ENCODE data around the gene SIPA1L3. TPM values are rescaled to one million over a fixed set of nuclear protein-coding genes. Genes with fewer than 3 reads are reported as not detected.

The SIPA1L3 gene
- total and polyA plus RNA-seq, 2 experiments from 2014 or later, result 15.7 to 54.1 TPM

GRCh38 chr19:38032151-38032550 lies 125.1 kb downstream of the SIPA1L3 start:
- Histone ChIP-seq H3F3A (replicated peaks; ENCODE audit: low read depth) (no peaks in the 10 kb centered on the region; the same call in 1 of the 2 replicates), H3K4me2 (no peak overlapping the region), H3K27me3 (ENCODE audit: insufficient read depth) (no peaks in the 10 kb centered on the region), H3K4me1 (ENCODE audit: insufficient read depth) (peaks cover 17% of the 10 kb centered on the region), H3K36me3 (ENCODE audit: insufficient read depth) (no peaks in the 10 kb centered on the region; the same call in 1 of the 2 replicates), H4K20me1 (replicated peaks; ENCODE audit: insufficient read depth) (peaks cover 15% of the 10 kb centered on the region), H3K27ac (ENCODE audit: low read depth) (peak overlapping the region; percentile 17; the same call in 1 of the 2 replicates), H3K4me3 (no peak overlapping the region), H3K9me2 (ENCODE audit: insufficient read depth) (no peaks in the 10 kb centered on the region), H3K79me2 (replicated peaks; ENCODE audit: insufficient read depth) (peaks cover 16% of the 10 kb centered on the region), H2AFZ (no peak overlapping the region)
- H3K27ac Mint-ChIP-seq, result 0 out of 2 replicates have a peak overlapping the region, but pooled peaks have one; percentile 22
- TF ChIP-seq ETS1 (IDR thresholded peaks at IDR 0.05), result no peak
- no peak for TF ChIP-seq CTCF (conservative IDR thresholded peaks at IDR 0.05; ENCODE audit: low read depth in 2 of 2)
- TF ChIP-seq EZH2phosphoT487 (IDR thresholded peaks at IDR 0.05; ENCODE audit: unreplicated experiment), result no peak
- TF ChIP-seq ZNF331 (CRISPR knock-in tag; IDR thresholded peaks at IDR 0.05; ENCODE audit: low read depth), result no peak
- TF ChIP-seq NANOG (IDR thresholded peaks at IDR 0.05; ENCODE audit: borderline replicate concordance), result no peak
- H3K36me3 Mint-ChIP-seq (ENCODE audit: low read depth), result peaks cover 20% of the 10 kb centered on the region
- H3K4me1 Mint-ChIP-seq, result peaks cover 44% of the 10 kb centered on the region
- peaks cover 18% of the 10 kb centered on the region for H3K27me3 Mint-ChIP-seq (ENCODE audit: insufficient read depth, low read depth, poor library complexity)
- peak; percentile 39 for DNase-seq (ENCODE audit: low spot score)
- ATAC-seq, result no peak
- H3K9me3 Mint-ChIP-seq, result no peaks in the 10 kb centered on the region
- no peak overlapping the region for H3K4me3 Mint-ChIP-seq

- ATAC-seq, result no peak
These were observed 125.9 kb downstream of the SIPA1L3 start for GRCh38 chr19:38032951-38033350.

More at GRCh38 chr19:38032951-38033350, 125.9 kb downstream of the SIPA1L3 start:
- H3K9me2 ChIP-seq (ENCODE audit: insufficient read depth), result no peaks in the 10 kb centered on the region
- H4K20me1 ChIP-seq (replicated peaks; ENCODE audit: insufficient read depth), result peaks cover 13% of the 10 kb centered on the region
- no peaks in the 10 kb centered on the region; the same call in 1 of the 2 replicates for H3F3A ChIP-seq (replicated peaks; ENCODE audit: low read depth)
- H3K4me2 ChIP-seq, result 0 out of 2 replicates have a peak overlapping the region, but pooled peaks have one; percentile 14
- no peaks in the 10 kb centered on the region; the same call in 1 of the 2 replicates for H3K36me3 ChIP-seq (ENCODE audit: insufficient read depth)
- H3K9me3 Mint-ChIP-seq, result no peaks in the 10 kb centered on the region; the same call in 2 of the 3 replicates
- no peak overlapping the region for H2AFZ ChIP-seq
- peak overlapping the region; percentile 17 for H3K27ac ChIP-seq (ENCODE audit: low read depth)
- H3K79me2 ChIP-seq (replicated peaks; ENCODE audit: insufficient read depth), result peaks cover 8% of the 10 kb centered on the region; the same call in 1 of the 2 replicates
- peaks cover 20% of the 10 kb centered on the region for H3K36me3 Mint-ChIP-seq (ENCODE audit: low read depth)
- no peak for DNase-seq (ENCODE audit: low spot score)
- H3K4me3 ChIP-seq, result no peak overlapping the region
- H3K27ac Mint-ChIP-seq, result peak overlapping the region; percentile 53
- no peaks in the 10 kb centered on the region for H3K27me3 ChIP-seq (ENCODE audit: insufficient read depth)
- H3K4me3 Mint-ChIP-seq, result no peak overlapping the region
- peaks cover 18% of the 10 kb centered on the region for H3K27me3 Mint-ChIP-seq (ENCODE audit: insufficient read depth, low read depth, poor library complexity)
- no peak for TF ChIP-seq ZNF114 (CRISPR knock-in tag; IDR thresholded peaks at IDR 0.05)
- H3K4me1 Mint-ChIP-seq, result peaks cover 52% of the 10 kb centered on the region
- H3K4me1 ChIP-seq (ENCODE audit: insufficient read depth), result peaks cover 18% of the 10 kb centered on the region

Data from GM23338 (cell line).